Prostate gland (tissue), 2 donors: ENCODE measurements around the gene OST4. TPM values are rescaled to one million over a fixed set of nuclear protein-coding genes. Genes with fewer than 3 reads are reported as not detected.

ENCODE experiments used
- DNase-seq: peaks from one replicate; pipeline ENCODE4 v3.0.0-alpha.2; 2019; ENCODE audit warnings: low spot score
- H3K27ac ChIP-seq, 2 donors: fragments of 200-600 bp; sonication (generic); 2 replicates each; pipeline ENCODE4 v1.5.1; 2017 to 2019
- H3K27me3 ChIP-seq: fragments of 200-600 bp; sonication (generic); replicated peaks from 2 replicates; pipeline ENCODE4 v1.5.1; 2019; ENCODE audit not compliant: insufficient read depth
- H3K36me3 ChIP-seq, 2 donors: fragments of 200-600 bp; sonication (generic); 1 replicate in 1 of 2; 2 replicates in 1 of 2; pipeline versions ENCODE4 v1.5.1 to v1.8.1; 2017 to 2019
- H3K4me1 ChIP-seq: fragments of 200-600 bp; sonication (generic); replicated peaks from 2 replicates; pipeline ENCODE4 v1.5.1; 2019
- H3K4me3 ChIP-seq, 2 donors: fragments of 200-600 bp; sonication (generic); 2 replicates each; pipeline ENCODE4 v1.5.1; 2017 to 2019
- H3K9me3 ChIP-seq: fragments of 200-600 bp; sonication (generic); 2 replicates; pipeline ENCODE4 v1.5.1; 2017
- POLR2A ChIP-seq: fragments of 450-650 bp; IDR thresholded peaks from one replicate; pipeline ENCODE4 v1.6.1; 2016; ENCODE audit warnings: antibody characterized with exemption, mild to moderate bottlenecking
- POLR2AphosphoS5 ChIP-seq: sonication (generic); formaldehyde crosslinking; IDR thresholded peaks from one replicate; pipeline ENCODE4 v1.6.1; 2017; ENCODE audit warnings: antibody characterized with exemption
- WGBS: methylation state at CpG from one replicate; pipeline ENCODE4 v1.1.5; 2018; 5-methylcytosine and 5-hydroxymethylcytosine counted together
- intact Hi-C: fragments of 100-400 bp; cut with DNase I; formaldehyde crosslinking; loops from one replicate; pipeline ENCODE4 v1.14.2; 2022
- total RNA-seq, 2 donors: library from RNA; depleted of rRNA; stranded (reverse); fragments of >200 nt; gene quantifications; one replicate each; pipeline ENCODE4 v1.1.0, GENCODE V29; 2016
- TF ChIP-seq, protein P1 (sequence below), 4 experiments: fragments of 200-600 bp in 2 of 4; fragments of 450-650 bp in 2 of 4; sonication (generic) in 2 of 4; IDR thresholded peaks; 1 replicate in 3 of 4; 2 replicates in 1 of 4; pipeline ENCODE4 v1.5.1; 2016 to 2019; ENCODE audit warnings: antibody characterized with exemption in 4 of 4, mild to moderate bottlenecking in 2 of 4, moderate library complexity in 2 of 4

Gene OST4
- total RNA-seq, 2 donors from 2014 or later, result 246 to 317 TPM

- no peak overlapping the region for H3K4me3 ChIP-seq
- TF ChIP-seq POLR2A (no peak), POLR2AphosphoS5 (no peak)
- TF ChIP-seq, protein P1, sequence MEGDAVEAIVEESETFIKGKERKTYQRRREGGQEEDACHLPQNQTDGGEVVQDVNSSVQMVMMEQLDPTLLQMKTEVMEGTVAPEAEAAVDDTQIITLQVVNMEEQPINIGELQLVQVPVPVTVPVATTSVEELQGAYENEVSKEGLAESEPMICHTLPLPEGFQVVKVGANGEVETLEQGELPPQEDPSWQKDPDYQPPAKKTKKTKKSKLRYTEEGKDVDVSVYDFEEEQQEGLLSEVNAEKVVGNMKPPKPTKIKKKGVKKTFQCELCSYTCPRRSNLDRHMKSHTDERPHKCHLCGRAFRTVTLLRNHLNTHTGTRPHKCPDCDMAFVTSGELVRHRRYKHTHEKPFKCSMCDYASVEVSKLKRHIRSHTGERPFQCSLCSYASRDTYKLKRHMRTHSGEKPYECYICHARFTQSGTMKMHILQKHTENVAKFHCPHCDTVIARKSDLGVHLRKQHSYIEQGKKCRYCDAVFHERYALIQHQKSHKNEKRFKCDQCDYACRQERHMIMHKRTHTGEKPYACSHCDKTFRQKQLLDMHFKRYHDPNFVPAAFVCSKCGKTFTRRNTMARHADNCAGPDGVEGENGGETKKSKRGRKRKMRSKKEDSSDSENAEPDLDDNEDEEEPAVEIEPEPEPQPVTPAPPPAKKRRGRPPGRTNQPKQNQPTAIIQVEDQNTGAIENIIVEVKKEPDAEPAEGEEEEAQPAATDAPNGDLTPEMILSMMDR (IDR thresholded peaks at IDR 0.05), result no peak
- peak overlapping the region; percentile 25 to 30 for H3K27ac ChIP-seq
- no peaks in the 10 kb centered on the region for H3K27me3 ChIP-seq
- 52% methylated on average over 2 of the region's 2 CpGs for WGBS
- DNase-seq, result no peak
- no peaks in the 10 kb centered on the region for H3K36me3 ChIP-seq
- intact Hi-C loops, result loop anchor here (10.0 kb wide), 1 partner anchor 729 kb away; the partner anchor contains the start of genes ADGRF3 and SELENOI
- no peaks in the 10 kb centered on the region for H3K4me1 ChIP-seq
- no peaks in the 10 kb centered on the region for H3K9me3 ChIP-seq
Observed at GRCh38 chr2:27073782-27074181, 2.3 kb upstream of the OST4 start.

DNA sequence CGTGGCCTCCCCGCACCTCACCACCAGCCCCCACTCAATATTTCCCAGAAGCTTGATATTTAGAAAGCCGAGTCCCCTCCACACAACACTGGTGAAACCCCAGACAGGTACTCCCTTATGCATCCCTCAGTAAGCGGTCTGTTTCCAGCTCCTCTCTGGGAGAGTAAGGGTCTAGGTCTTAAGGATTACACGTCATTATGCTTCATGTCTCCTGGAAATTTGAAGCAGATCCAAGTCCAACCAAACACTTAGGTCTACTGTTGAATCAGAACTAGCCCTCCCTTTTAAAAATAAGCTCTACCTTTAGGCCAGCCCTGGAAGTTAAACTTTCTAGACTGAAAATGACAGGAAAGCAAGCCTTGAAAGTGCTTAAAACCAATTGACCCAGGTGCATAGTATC, 1.5 kb upstream of the OST4 start:
- 53% methylated on average over 5 of the region's 5 CpGs for WGBS
- no peak for TF ChIP-seq POLR2AphosphoS5
- TF ChIP-seq, protein P1 (IDR thresholded peaks at IDR 0.05), result no peak
- TF ChIP-seq POLR2A, result no peak
- H3K36me3 ChIP-seq, result no peaks in the 10 kb centered on the region
- H3K4me3 ChIP-seq, result no peak overlapping the region
- no peaks in the 10 kb centered on the region for H3K27me3 ChIP-seq
- H3K27ac ChIP-seq, result peak overlapping the region; percentile 72 to 86
- intact Hi-C loops, result loop anchor here (10.0 kb wide), 1 partner anchor 728 kb away; the partner anchor contains the start of genes ADGRF3 and SELENOI
- no peaks in the 10 kb centered on the region for H3K4me1 ChIP-seq
- no peak for DNase-seq
- no peaks in the 10 kb centered on the region for H3K9me3 ChIP-seq

DNA sequence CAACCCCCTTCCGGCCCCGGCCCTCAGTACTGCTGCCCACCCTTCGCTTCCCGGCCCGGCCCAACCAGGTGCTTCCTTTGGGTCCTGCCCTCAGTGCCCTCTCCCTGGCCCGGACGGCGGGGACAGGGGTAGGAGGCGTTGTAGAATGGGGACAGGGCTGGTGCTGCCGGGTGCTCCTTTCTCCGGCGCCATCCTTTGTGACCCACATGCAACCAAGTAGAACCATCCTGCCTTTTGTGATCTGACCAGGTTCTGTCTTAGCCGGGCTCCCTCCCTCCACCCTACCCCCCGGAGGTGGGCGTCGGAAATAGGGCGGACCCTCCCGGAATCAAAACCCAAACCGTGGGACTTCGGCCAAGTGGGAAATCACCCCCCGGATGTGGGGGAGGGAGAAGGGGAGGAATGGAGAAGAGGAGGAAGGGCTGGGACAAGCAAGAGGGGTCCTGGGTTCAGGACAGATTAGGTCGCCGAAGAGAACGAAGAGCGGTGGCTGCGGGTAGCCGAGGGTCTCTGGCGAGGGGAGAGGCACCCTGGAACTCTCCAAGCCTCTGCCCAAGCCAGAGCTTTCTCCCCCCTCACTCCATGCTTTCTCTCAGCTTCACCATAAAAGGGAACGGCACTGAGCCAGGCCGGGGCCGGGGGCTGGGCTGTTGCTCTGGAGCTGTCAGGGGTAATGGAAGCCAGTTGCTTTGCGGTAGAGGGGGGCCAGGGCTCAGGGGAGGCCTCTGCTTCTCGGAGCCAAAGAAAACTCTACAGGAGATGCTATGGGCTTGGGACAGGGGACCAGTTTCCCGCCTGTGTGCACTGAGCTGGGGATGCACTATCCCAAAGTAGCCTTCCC, 756 bp upstream of the OST4 start:
- TF ChIP-seq POLR2A (no peak), POLR2AphosphoS5 (peak; percentile 53)
- TF ChIP-seq, protein P1 (IDR thresholded peaks at IDR 0.05), result no peak
- Histone ChIP-seq H3K4me1 (no peaks in the 10 kb centered on the region), H3K9me3 (no peaks in the 10 kb centered on the region), H3K36me3 (no peaks in the 10 kb centered on the region), H3K27me3 (no peaks in the 10 kb centered on the region), H3K4me3 (peak overlapping the region; percentile 71 to 98), H3K27ac (peak overlapping the region; percentile 72 to 86)
- intact Hi-C loops, result loop anchor here (2.0 to 10.0 kb wide), 2 partner anchors 19 to 727 kb away; partner anchors contain the start of genes ADGRF3 and SELENOI
- 3% methylated on average over 34 of the region's 34 CpGs for WGBS
- DNase-seq, result no peak

GRCh38 chr2:27070653-27071276, 689 bp downstream of the OST4 start:
- intact Hi-C loops, result loop anchor here (2.0 to 10.0 kb wide), 2 partner anchors 18 to 726 kb away; partner anchors contain the start of genes ADGRF3 and SELENOI
- peak overlapping the region; percentile 86 to 93 for H3K27ac ChIP-seq
- H3K36me3 ChIP-seq, result no peaks in the 10 kb centered on the region
- H3K27me3 ChIP-seq, result no peaks in the 10 kb centered on the region
- DNase-seq, result no peak
- 4% methylated on average over 11 of the region's 11 CpGs for WGBS
- H3K9me3 ChIP-seq, result no peaks in the 10 kb centered on the region
- H3K4me3 ChIP-seq, result peak overlapping the region; percentile 71 to 98
- no peaks in the 10 kb centered on the region for H3K4me1 ChIP-seq
- no peak for TF ChIP-seq POLR2AphosphoS5
- TF ChIP-seq, protein P1 (IDR thresholded peaks at IDR 0.05), result no peak
- no peak for TF ChIP-seq POLR2A
